K562 (cell line): ENCODE measurements around the gene ZNF462. TPM values are rescaled to one million over a fixed set of nuclear protein-coding genes. Genes with fewer than 3 reads are reported as not detected.

ENCODE experiments used
- ATAC-seq: fragments of 200-7000 bp; cut with Tn5 transposase; 3 replicates; pipeline ENCODE4 v1.9.1; 2020; ENCODE audit warnings: moderate library complexity
- BruUV-seq: library from RNA; stranded (reverse); fragments of 400-500 nt; replicated peaks from 2 replicates; lab custom pipeline; 2021; lab: Mats Ljungman, UMichigan
- CTCF ChIA-PET: fragments of 300-600 bp; formaldehyde crosslinking; extraction: SDS; loops from one replicate; lab custom pipeline; 2021; ENCODE audit warnings: low intra/inter-chr PET ratio; lab: Yijun Ruan, JAX
- POLR2A ChIA-PET: fragments of 300-600, 350-650 bp; sonication (Branson Sonifier 250); formaldehyde crosslinking; extraction: SDS; loops from one replicate; lab custom pipeline; 2021; ENCODE audit warnings: antibody characterized with exemption, inconsistent platforms; lab: Yijun Ruan, JAX
- DNase-seq, 4 experiments: peaks; one replicate each; pipeline versions ENCODE4 v3.0.0 to v3.0.0-alpha.2; 2011 to 2018; ENCODE audit warnings: low spot score in 3 of 4, mixed read lengths in 3 of 4; ENCODE audit errors: extremely low read depth in 1 of 4
- FAIRE-seq: peaks from 2 replicates; lab custom pipeline; 2011; peaks lifted over from hg19 to GRCh38; lab: Jason Lieb, UNC
- H2AFZ ChIP-seq: 2 replicates; pipeline ENCODE4 v1.6.0; 2011; ENCODE audit warnings: low read depth, low read length, control low read depth, inconsistent platforms
- H3K27ac ChIP-seq: fragments of 200-600 bp; 3 replicates; pipeline ENCODE4 v1.8.0; 2011; ENCODE audit warnings: low read depth, mild to moderate bottlenecking, control low read depth, inconsistent platforms, low read length, moderate library complexity, mixed read lengths; ENCODE audit errors: extremely low read depth
- H3K27me3 ChIP-seq, 2 experiments: fragments of 300-600 bp in 1 of 2; 2 replicates in 1 of 2; 3 replicates in 1 of 2; pipeline versions ENCODE4 v1.6.0 to v1.8.0; 2011; ENCODE audit warnings: inconsistent platforms in 2 of 2, low read length in 2 of 2, mild to moderate bottlenecking in 1 of 2, mixed read lengths in 1 of 2, moderate library complexity in 1 of 2; ENCODE audit not compliant: control insufficient read depth in 2 of 2, insufficient read depth in 2 of 2
- H3K36me3 ChIP-seq: fragments of 300-600 bp; 3 replicates; pipeline ENCODE4 v1.8.0; 2011; ENCODE audit warnings: mild to moderate bottlenecking, low read length, inconsistent platforms; ENCODE audit not compliant: control insufficient read depth, insufficient read depth
- H3K4me1 ChIP-seq, 2 experiments: fragments of 200-600 bp in 1 of 2; replicated peaks in 1 of 2; 2 replicates in 1 of 2; 3 replicates in 1 of 2; pipeline versions ENCODE4 v1.5.1 to v1.8.0; 2011; ENCODE audit warnings: inconsistent platforms in 2 of 2, low read length in 2 of 2, mild to moderate bottlenecking in 1 of 2, mixed read lengths in 1 of 2, moderate library complexity in 1 of 2; ENCODE audit not compliant: control insufficient read depth in 2 of 2, insufficient read depth in 2 of 2
- H3K4me2 ChIP-seq: 2 replicates; pipeline ENCODE4 v1.6.1; 2011; ENCODE audit warnings: low read length, control low read depth, inconsistent platforms, mixed read lengths; ENCODE audit not compliant: insufficient read depth
- H3K4me3 ChIP-seq: fragments of 200-600 bp; sonication (generic), shearing (Covaris generic); 2 replicates; pipeline ENCODE4 v1.5.1; 2016; ENCODE audit warnings: control low read depth, inconsistent platforms
- H3K79me2 ChIP-seq: fragments of 200-600 bp; 3 replicates; pipeline ENCODE4 v1.8.0; 2011; ENCODE audit warnings: low read length, inconsistent platforms; ENCODE audit not compliant: control insufficient read depth, insufficient read depth
- H3K9ac ChIP-seq, 2 experiments: 2 replicates each; pipeline versions ENCODE4 v1.6.0 to v1.6.1; 2011; ENCODE audit warnings: low read depth in 2 of 2, low read length in 2 of 2, control low read depth in 1 of 2, inconsistent platforms in 1 of 2, mild to moderate bottlenecking in 1 of 2, mixed read lengths in 1 of 2; ENCODE audit not compliant: insufficient read depth in 1 of 2
- H3K9me1 ChIP-seq: one replicate; pipeline ENCODE4 v1.6.0; 2011; ENCODE audit warnings: inconsistent platforms, mild to moderate bottlenecking, low read length, moderate library complexity; ENCODE audit not compliant: control insufficient read depth, insufficient read depth
- H3K9me3 ChIP-seq: replicated peaks from 2 replicates; pipeline ENCODE4 v1.5.1; 2011; ENCODE audit warnings: low read depth, low read length, inconsistent platforms; ENCODE audit not compliant: control insufficient read depth, insufficient read depth
- H4K20me1 ChIP-seq: replicated peaks from 2 replicates; pipeline ENCODE4 v1.6.1; 2011; ENCODE audit warnings: low read length, inconsistent platforms, mixed read lengths; ENCODE audit not compliant: control insufficient read depth, insufficient read depth
- ETV1 ChIP-seq: fragments of 450-650 bp; conservative IDR thresholded peaks from 2 replicates; pipeline ENCODE4 v1.6.1; 2016; ENCODE audit warnings: missing genetic modification characterization, control low read depth, low read depth, missing compliant biosample characterization
- MCM2 ChIP-seq: fragments of 450-650 bp; IDR thresholded peaks from 2 replicates; pipeline ENCODE4 v1.6.1; 2017; ENCODE audit warnings: low read depth, mild to moderate bottlenecking
- NFE2 ChIP-seq: IDR thresholded peaks from 2 replicates; pipeline ENCODE4 v1.6.1; 2014; ENCODE audit warnings: antibody characterized with exemption, low read depth
- TSC22D4 ChIP-seq: fragments of 450-650 bp; IDR thresholded peaks from 2 replicates; pipeline ENCODE4 v1.6.1; 2016; ENCODE audit warnings: missing genetic modification characterization, missing biosample characterization, control low read depth
- ZNF75A ChIP-seq: fragments of 450-650 bp; formaldehyde crosslinking; IDR thresholded peaks from 2 replicates; pipeline ENCODE4 v1.4.0; 2020; ENCODE audit warnings: mild to moderate bottlenecking
- whole genome bisulfite sequencing: fragments of 100-300 bp; shearing (Covaris generic); methylation state at CpG from one replicate; pipeline ENCODE4 v1.1.6; 2016; ENCODE audit warnings: low coverage, mixed read lengths; ENCODE audit not compliant: insufficient coverage; ENCODE audit errors: missing lambda C conversion rate; 5-methylcytosine and 5-hydroxymethylcytosine counted together
- in situ Hi-C: fragments of 300-500 bp; cut with MboI; formaldehyde crosslinking; loops from 4 replicates; pipeline ENCODE4 v1.15.0; 2018; ENCODE audit warnings: inconsistent platforms, mixed read lengths
- intact Hi-C: fragments of 100-400 bp; cut with micrococcal nuclease; formaldehyde crosslinking; loops from 2 replicates; pipeline ENCODE4 v1.14.2; 2022
- polyA plus RNA-seq, 8 experiments: library from polyadenylated mRNA; depleted of rRNA in 4 of 8; stranded (reverse) in 5 of 8; unstranded in 3 of 8; fragments of >200 nt; fragmentation: Nextera tagmentation in 2 of 8; fragmentation: Illumina TruSeq in 1 of 8; extraction: Ambion mirVana in 2 of 8; extraction: Trizol in 1 of 8; gene quantifications; 2 replicates each; pipeline versions ENCODE4 v1.2.1 to v1.2.3, GENCODE V29; 2011 to 2014; ENCODE audit warnings: inconsistent platforms in 1 of 8, missing spikeins in 1 of 8
- total RNA-seq, 7 experiments: library from RNA; depleted of rRNA in 6 of 7; stranded (reverse); fragments of >200 nt in 6 of 7; fragmentation: Illumina TruSeq in 2 of 7; extraction: Trizol in 2 of 7; gene quantifications; 2 replicates each; pipeline versions ENCODE4 v1.2.1 to v1.2.3, GENCODE V29; 2011 to 2021; ENCODE audit warnings: low replicate concordance in 1 of 7
- TF ChIP-seq, protein P1 (sequence below), 2 experiments: IDR thresholded peaks in 1 of 2; conservative IDR thresholded peaks in 1 of 2; 2 replicates each; pipeline ENCODE4 v1.6.1; 2016; ENCODE audit warnings: low read depth in 2 of 2, mild to moderate bottlenecking in 1 of 2, missing compliant biosample characterization in 1 of 2, missing genetic modification characterization in 1 of 2, moderate library complexity in 1 of 2
- TF ChIP-seq, protein P2 (sequence below): fragments of 250-450 bp; sonication (Bioruptor Pico); IDR thresholded peaks from 2 replicates; pipeline ENCODE4 v1.8.0; 2021; ENCODE audit warnings: borderline replicate concordance, mild to moderate bottlenecking, moderate library complexity; ENCODE audit not compliant: poor library complexity, severe bottlenecking
- TF ChIP-seq, protein P3 (sequence below): sonication (generic); IDR thresholded peaks from 2 replicates; pipeline ENCODE4 v1.6.1; 2016
- TF ChIP-seq, protein P4 (sequence below): sonication (generic); formaldehyde crosslinking; IDR thresholded peaks from 2 replicates; pipeline ENCODE4 v1.8.0; 2022; ENCODE audit warnings: mild to moderate bottlenecking, missing genetic modification reagents

Gene ZNF462
- total and polyA plus RNA-seq, 9 of the 15 experiments (the other 6 are each of a cell fraction or from before 2014, with no cell fraction given), result 0.20 TPM; not detected in 8

DNA sequence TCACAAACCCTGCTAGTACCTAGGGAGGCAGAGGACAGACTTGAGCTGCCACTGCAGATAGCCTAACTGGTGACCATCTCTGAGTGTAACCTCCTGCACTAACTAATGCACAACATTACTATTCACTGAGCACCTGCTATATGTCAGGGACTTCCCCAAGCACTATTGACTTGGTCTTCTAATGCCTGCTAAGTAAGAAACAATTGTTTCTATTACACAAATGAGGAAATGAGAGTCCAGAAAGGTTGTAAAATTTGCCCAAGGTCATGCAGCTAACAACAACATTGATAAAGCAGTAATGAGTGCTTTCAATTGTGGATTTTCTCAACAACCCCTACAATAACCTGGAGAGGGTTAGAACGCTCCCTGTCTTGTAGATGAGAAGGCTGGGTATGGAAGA, 183.7 kb downstream of the ZNF462 start (continued):
- TF ChIP-seq, protein P1, sequence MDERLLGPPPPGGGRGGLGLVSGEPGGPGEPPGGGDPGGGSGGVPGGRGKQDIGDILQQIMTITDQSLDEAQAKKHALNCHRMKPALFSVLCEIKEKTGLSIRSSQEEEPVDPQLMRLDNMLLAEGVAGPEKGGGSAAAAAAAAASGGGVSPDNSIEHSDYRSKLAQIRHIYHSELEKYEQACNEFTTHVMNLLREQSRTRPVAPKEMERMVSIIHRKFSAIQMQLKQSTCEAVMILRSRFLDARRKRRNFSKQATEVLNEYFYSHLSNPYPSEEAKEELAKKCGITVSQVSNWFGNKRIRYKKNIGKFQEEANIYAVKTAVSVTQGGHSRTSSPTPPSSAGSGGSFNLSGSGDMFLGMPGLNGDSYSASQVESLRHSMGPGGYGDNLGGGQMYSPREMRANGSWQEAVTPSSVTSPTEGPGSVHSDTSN (CRISPR knock-in tag; IDR thresholded peaks at IDR 0.05; ENCODE audit: low read depth), result no peak
- TF ChIP-seq, protein P1 (tag; conservative IDR thresholded peaks at IDR 0.05; ENCODE audit: low read depth), result no peak

DNA sequence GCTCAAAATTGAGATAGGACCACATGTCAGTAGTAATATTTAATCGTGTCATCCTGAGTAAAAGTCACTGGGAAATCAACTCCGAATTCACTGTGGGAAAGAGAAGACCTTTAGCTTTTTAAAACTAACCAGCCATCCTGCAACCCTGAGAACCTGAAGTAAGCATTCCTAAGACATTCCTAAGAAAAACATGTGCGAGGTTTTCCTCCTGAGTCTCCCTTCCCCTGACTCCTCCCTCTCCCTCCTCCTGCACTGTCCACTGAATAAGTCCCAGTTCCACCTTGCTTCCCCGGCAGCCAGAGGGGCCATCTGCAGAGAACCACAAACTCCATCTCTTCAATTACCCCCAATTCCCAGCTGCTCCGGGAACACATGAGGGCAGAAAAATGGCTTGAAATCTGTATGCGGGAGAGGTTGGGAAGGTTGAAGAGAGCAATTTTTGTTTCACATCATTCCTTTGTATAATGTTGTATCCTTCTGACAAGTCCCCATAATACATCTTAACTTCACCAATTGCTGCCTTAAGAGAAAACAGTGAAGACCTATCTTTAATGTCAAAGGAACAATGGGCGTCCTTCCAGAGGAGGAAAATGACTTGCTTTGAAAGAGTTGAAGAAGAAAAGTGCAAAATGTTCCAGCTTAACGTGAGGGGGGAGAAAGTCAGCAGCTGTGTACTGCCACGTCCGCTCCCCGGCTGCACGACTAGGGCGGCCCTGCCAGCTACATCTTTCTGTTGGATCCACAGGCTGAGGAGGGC, 186.3 kb downstream of the ZNF462 start:
- Histone ChIP-seq H3K9ac (no peak overlapping the region), H3K79me2 (no peaks in the 10 kb centered on the region), H3K4me3 (no peak overlapping the region), H3K9me1 (no peaks in the 10 kb centered on the region), H3K27me3 (no peaks in the 10 kb centered on the region), H3K4me2 (no peak overlapping the region), H3K4me1 (no peaks in the 10 kb centered on the region), H2AFZ (no peak overlapping the region), H3K9me3 (no peaks in the 10 kb centered on the region), H3K36me3 (no peaks in the 10 kb centered on the region), H4K20me1 (no peaks in the 10 kb centered on the region), H3K27ac (no peak overlapping the region)
- ChIA-PET CTCF (no interaction called here), POLR2A (no interaction called here)
- BruUV-seq, result no TSS peak
- under 1% methylated on average over 13 of the region's 13 CpGs for WGBS
- intact Hi-C loops, result no loop called here
- FAIRE-seq, result no peak
- ATAC-seq, result no peak
- in situ Hi-C loops, result no loop called here
- no peak for DNase-seq
- no peak for TF ChIP-seq TSC22D4
- TF ChIP-seq, protein P2, sequence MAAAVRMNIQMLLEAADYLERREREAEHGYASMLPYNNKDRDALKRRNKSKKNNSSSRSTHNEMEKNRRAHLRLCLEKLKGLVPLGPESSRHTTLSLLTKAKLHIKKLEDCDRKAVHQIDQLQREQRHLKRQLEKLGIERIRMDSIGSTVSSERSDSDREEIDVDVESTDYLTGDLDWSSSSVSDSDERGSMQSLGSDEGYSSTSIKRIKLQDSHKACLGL (CRISPR knock-in tag), result no peak
- TF ChIP-seq, protein P3, sequence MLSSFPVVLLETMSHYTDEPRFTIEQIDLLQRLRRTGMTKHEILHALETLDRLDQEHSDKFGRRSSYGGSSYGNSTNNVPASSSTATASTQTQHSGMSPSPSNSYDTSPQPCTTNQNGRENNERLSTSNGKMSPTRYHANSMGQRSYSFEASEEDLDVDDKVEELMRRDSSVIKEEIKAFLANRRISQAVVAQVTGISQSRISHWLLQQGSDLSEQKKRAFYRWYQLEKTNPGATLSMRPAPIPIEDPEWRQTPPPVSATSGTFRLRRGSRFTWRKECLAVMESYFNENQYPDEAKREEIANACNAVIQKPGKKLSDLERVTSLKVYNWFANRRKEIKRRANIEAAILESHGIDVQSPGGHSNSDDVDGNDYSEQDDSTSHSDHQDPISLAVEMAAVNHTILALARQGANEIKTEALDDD, result no peak
- TF ChIP-seq MCM2, result no peak
- no peak for TF ChIP-seq ZNF75A
- no peak for TF ChIP-seq ETV1 (tag)
- TF ChIP-seq, protein P4, sequence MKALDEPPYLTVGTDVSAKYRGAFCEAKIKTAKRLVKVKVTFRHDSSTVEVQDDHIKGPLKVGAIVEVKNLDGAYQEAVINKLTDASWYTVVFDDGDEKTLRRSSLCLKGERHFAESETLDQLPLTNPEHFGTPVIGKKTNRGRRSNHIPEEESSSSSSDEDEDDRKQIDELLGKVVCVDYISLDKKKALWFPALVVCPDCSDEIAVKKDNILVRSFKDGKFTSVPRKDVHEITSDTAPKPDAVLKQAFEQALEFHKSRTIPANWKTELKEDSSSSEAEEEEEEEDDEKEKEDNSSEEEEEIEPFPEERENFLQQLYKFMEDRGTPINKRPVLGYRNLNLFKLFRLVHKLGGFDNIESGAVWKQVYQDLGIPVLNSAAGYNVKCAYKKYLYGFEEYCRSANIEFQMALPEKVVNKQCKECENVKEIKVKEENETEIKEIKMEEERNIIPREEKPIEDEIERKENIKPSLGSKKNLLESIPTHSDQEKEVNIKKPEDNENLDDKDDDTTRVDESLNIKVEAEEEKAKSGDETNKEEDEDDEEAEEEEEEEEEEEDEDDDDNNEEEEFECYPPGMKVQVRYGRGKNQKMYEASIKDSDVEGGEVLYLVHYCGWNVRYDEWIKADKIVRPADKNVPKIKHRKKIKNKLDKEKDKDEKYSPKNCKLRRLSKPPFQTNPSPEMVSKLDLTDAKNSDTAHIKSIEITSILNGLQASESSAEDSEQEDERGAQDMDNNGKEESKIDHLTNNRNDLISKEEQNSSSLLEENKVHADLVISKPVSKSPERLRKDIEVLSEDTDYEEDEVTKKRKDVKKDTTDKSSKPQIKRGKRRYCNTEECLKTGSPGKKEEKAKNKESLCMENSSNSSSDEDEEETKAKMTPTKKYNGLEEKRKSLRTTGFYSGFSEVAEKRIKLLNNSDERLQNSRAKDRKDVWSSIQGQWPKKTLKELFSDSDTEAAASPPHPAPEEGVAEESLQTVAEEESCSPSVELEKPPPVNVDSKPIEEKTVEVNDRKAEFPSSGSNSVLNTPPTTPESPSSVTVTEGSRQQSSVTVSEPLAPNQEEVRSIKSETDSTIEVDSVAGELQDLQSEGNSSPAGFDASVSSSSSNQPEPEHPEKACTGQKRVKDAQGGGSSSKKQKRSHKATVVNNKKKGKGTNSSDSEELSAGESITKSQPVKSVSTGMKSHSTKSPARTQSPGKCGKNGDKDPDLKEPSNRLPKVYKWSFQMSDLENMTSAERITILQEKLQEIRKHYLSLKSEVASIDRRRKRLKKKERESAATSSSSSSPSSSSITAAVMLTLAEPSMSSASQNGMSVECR (CRISPR knock-in tag), result no peak
- no peak for TF ChIP-seq NFE2
